IMR-90 (cell line): ENCODE measurements around the gene RAB43.

Source experiments
- CTCF ChIP-seq: conservative IDR thresholded peaks from 2 replicates; pipeline ENCODE4 v1.5.1; 2012; ENCODE audit warnings: mild to moderate bottlenecking, low read depth, low read length, improper control_type of control experiment
- FOS ChIP-seq: fragments of 150-350 bp; IDR thresholded peaks from 2 replicates; pipeline ENCODE4 v1.6.1; 2016; ENCODE audit warnings: low read depth, low read length
- POLR2A ChIP-seq: IDR thresholded peaks from 2 replicates; pipeline ENCODE4 v1.6.1; 2012; ENCODE audit warnings: mild to moderate bottlenecking, low read depth, low read length

GRCh38 chr3:129085165-129085715 is 36.4 kb downstream of the RAB43 start:
- no peak for TF ChIP-seq CTCF
- TF ChIP-seq FOS, result no peak
- TF ChIP-seq POLR2A, result no peak
